Measurements from ENCODE around the gene NAPG. TPM values are rescaled to one million over a fixed set of nuclear protein-coding genes. Genes with fewer than 3 reads are reported as not detected.
"Not testable (repeated sequence)": the region's sequence is repeated elsewhere in the genome, so short reads cannot be mapped to it uniquely, and the experiment has no call there.

NAPG gene
- total and polyA plus RNA-seq, 5 experiments from 2014 or later = 12.8 to 34.8 (median 14.7) TPM

DNA sequence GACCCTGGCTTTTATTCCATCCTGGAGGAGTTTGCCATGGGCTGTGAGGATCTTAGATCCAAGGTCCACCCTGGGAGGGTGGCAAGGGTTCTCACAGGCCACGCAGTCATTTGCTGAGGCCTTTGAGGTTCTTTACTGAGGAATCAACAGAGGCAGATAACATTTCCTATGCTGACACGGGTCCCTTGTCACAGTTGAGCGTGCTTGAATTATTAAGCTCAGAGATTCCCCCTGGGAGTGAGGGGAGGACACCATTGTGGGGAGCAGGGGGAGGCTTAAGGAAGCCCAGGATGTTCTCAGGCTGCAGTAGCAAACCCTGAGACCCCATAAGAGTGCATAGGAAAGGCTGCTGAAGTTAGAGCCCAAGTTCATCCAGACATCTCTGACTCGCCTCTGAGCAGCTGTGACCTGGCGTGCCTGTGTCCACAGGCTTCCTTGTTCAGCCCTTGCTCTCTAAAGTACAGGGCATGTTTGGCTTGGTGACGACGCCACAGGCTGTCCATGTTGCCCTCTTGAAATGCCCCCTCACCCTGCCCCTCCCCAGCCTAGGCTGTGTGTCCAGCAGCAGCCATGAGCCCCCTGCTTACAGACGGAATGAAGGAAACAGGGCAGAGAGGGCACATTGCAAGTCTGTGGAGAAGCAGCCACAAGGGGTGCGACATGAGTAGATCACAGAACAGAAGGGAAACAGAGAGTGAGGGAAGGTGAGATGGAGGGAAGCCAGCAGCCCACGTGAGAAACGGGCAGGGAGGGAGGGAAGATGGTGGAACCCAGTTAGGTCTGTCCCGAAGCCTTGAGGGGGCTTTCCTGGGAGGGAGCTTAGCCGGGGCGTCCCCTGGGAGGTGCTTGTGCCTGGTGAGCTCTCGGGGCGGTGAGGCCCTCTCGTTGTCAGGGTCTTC, 34.0 kb downstream of the NAPG start:
- POLR2A ChIA-PET = no interaction called here
- H3K4me3 Mint-ChIP-seq = peak overlapping the region in 9 of 10 donors; percentile 6 to 78 (median 65)
- ATAC-seq = peak; percentile 69 to 78
- H3K9me3 Mint-ChIP-seq = no peaks in the 10 kb centered on the region
- peaks cover 10 to 12% (median 11%) of the 10 kb centered on the region in 4 donors for H3K4me1 Mint-ChIP-seq
- H3K27ac Mint-ChIP-seq = peak overlapping the region in 5 of 10 donors; percentile 49 to 90 (median 80)
- H3K36me3 Mint-ChIP-seq = peaks cover 0 to 20% (median 9%) of the 10 kb centered on the region in 3 donors
- DNase-seq = peak in 1 of 10 donors; percentile 6
- no peaks in the 10 kb centered on the region for H3K27me3 Mint-ChIP-seq

DNA sequence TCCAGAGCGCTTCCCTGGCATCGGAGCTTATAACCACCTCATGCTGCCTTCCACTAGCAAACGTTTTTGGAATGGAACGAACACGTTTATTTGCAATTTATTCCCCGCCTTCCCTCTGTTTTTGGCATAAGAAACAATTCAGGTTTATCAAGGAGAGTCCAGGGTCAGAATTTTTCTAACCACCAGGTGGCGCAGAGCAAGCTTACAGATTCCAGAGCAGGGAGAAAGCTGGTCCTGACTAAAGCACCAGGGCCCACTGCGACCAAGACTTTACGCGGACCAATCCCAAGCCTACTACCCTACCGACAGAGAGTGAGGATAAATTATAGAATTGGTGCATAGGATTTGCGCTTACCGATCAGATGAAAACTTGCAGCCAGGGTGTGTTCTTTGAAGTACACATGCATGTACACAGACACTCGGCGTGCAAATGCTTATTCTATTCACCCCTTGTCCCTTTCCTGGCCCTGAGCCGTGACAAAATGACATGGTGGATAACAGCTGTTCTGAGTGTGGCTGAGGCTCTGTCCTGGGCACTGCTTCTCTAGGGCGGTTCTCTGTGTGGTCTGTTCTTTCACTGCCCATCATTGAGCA, 34.7 kb downstream of the NAPG start:
- H3K27me3 Mint-ChIP-seq = no peaks in the 10 kb centered on the region
- peaks cover 0 to 13% (median 5%) of the 10 kb centered on the region in 3 donors for H3K36me3 Mint-ChIP-seq
- DNase-seq (peak; percentile 19 to 69 (median 36)), ATAC-seq (peak; percentile 68 to 76)
- peak overlapping the region in 8 of 10 donors; percentile 15 to 77 (median 54) for H3K4me3 Mint-ChIP-seq
- POLR2A ChIA-PET = no interaction called here
- H3K27ac Mint-ChIP-seq = peak overlapping the region in 4 of 10 donors; percentile 3 to 57 (median 37)
- no peaks in the 10 kb centered on the region for H3K9me3 Mint-ChIP-seq
- H3K4me1 Mint-ChIP-seq = peaks cover 10 to 12% (median 11%) of the 10 kb centered on the region in 4 donors

DNA sequence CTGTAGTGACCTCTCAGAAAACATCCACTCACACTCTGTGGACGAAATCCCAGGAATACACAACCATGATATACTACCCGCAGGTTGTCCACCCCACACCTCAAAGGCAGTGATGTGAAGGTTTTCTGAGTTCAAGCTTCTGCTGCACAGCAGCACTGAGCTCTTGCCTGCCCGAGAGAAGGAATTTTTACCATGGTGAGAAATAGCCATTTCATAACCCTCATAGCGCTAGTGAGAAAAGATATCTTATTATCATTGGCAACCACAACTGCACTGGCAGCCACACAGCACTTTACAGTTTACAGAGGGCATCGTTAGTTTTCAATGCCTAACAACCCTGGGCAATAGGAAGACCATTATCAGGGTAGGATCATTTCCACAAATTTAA, 36.9 kb downstream of the NAPG start:
- Mint-ChIP-seq H3K4me3 (no peak overlapping the region), H3K27me3 (no peaks in the 10 kb centered on the region), H3K4me1 (peaks cover 10 to 12% (median 11%) of the 10 kb centered on the region in 4 donors), H3K9me3 (no peaks in the 10 kb centered on the region), H3K36me3 (no peaks in the 10 kb centered on the region), H3K27ac (no peak overlapping the region)
- POLR2A ChIA-PET = interaction anchor here (0.7 kb wide), 1 partner anchor 30 kb away, joined by 3 read pairs; no protein-coding TSS in a partner anchor
- ATAC-seq (no peak), DNase-seq (no peak)

DNA sequence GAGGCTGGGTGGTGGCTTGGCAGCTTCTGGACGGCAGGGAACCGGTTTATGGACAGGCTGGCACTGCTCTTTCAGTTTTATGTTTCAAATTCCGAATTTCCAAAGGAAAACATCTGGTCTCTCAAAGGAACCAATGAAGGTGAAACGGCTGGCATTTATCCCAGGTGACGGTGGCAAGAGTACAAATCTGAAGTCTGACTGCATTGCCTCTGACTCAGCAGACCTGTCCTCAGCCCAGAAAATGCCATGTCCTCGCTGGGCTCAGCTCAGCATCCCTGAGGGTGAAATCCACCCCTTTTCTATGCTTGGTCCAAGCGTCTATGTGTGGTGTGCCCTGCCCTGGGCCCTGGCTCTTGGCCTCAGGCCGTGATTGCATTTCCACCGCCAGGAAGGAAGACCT, 38.1 kb downstream of the NAPG start:
- POLR2A ChIA-PET = no interaction called here
- DNase-seq (no peak), ATAC-seq (no peak)
- H3K4me3 Mint-ChIP-seq = no peak overlapping the region
- H3K36me3 Mint-ChIP-seq = no peaks in the 10 kb centered on the region
- peaks cover 7 to 12% (median 11%) of the 10 kb centered on the region in 4 donors for H3K4me1 Mint-ChIP-seq
- H3K27me3 Mint-ChIP-seq = no peaks in the 10 kb centered on the region
- H3K27ac Mint-ChIP-seq = no peak overlapping the region
- H3K9me3 Mint-ChIP-seq = no peaks in the 10 kb centered on the region

DNA sequence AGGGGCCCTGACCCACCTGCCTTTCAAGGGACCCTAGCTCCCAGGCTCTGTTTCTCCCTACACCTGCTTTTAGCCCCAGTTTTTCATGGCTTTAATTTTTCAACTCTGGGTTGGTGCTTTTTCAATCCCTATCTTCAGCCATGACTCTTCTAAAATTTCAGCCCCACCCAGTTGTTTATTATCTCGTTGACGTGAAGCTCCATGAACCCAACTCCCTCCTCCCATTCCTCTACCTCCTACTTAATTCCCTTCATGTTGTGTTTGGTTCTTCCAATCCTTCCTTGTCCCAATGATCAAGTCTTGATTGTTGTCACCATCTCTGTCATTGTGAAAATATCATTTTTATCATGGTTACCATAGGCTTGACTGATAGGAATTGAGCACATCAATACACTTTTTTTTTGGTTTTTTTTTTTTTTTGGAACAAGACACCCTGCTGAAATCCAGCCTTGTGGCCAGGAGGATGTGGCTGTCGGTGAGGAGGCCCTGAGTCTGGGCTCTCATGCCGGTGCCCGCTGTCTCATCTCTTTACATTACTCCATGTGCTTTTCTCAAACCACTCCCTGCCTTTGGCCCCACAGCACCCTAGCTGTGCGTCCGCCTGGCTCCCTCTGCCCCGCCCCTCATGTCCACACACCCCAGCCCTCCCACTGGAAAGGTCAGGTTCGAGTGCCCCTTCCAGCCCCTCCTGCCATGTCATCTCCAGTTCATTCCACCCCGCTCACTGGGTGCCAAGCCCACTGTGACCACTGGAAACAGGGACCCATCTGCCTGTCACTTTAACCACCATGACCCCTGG, 39.3 kb downstream of the NAPG start:
- POLR2A ChIA-PET = no interaction called here
- Mint-ChIP-seq H3K27ac (peak overlapping the region in 2 of 10 donors; percentile 29 to 53), H3K4me3 (no peak overlapping the region), H3K4me1 (peaks cover 4 to 8% (median 7%) of the 10 kb centered on the region in 4 donors), H3K27me3 (no peaks in the 10 kb centered on the region), H3K9me3 (no peaks in the 10 kb centered on the region), H3K36me3 (peaks cover 0 to 2% (median 0%) of the 10 kb centered on the region in 3 donors)
- DNase-seq = no peak
- ATAC-seq = no peak

DNA sequence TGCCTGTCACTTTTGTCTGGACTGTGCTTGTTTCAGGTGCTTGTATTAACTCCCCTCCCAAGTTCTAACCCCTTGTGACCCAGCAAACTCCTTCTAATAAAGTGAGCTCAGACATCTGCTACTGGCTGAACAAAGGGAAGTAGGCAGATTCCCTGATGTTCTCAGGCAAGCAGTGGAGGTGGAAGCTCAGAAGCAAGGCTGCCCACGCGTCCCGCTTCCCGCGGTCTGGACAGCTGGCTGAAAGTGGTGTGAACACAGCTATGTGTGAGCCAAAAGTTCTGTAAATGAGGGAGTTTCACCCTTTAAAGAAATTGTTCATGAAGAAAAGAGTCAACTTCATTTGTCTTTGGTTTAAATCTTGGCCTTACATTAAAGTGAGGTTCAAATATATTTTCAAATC, 40.0 kb downstream of the NAPG start:
- Mint-ChIP-seq H3K27me3 (no peaks in the 10 kb centered on the region), H3K4me1 (peaks cover 0 to 2% (median 2%) of the 10 kb centered on the region in 4 donors), H3K36me3 (peaks cover 0 to 4% (median 0%) of the 10 kb centered on the region in 3 donors), H3K27ac (peak overlapping the region in 1 of 10 donors; percentile 29), H3K4me3 (no peak overlapping the region), H3K9me3 (no peaks in the 10 kb centered on the region)
- DNase-seq (no peak), ATAC-seq (no peak)
- POLR2A ChIA-PET = no interaction called here

DNA sequence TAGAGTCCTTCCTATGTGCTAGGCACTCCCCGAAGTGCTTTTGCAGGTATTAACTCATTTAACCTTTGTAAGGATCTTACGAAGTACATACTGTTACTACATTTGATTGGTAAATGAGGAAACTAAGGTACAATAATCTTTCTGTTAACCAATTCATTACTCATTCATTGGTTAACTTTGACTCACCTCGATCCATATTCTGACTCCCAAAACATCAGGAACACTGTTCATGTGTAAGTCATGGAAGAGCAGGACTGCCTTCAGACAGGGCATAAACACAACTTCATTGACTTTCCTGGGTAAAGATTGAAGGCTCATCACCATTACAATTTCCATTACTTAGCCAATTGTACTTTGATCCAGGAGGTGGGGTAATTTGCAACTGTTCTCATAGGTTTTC, 40.6 kb downstream of the NAPG start:
- Mint-ChIP-seq H3K36me3 (peaks cover 0 to 4% (median 0%) of the 10 kb centered on the region in 3 donors), H3K9me3 (no peaks in the 10 kb centered on the region), H3K4me3 (no peak overlapping the region), H3K27me3 (no peaks in the 10 kb centered on the region), H3K4me1 (peaks cover 0 to 2% (median 0%) of the 10 kb centered on the region in 4 donors), H3K27ac (no peak overlapping the region)
- POLR2A ChIA-PET = no interaction called here
- DNase-seq (no peak), ATAC-seq (no peak)

DNA sequence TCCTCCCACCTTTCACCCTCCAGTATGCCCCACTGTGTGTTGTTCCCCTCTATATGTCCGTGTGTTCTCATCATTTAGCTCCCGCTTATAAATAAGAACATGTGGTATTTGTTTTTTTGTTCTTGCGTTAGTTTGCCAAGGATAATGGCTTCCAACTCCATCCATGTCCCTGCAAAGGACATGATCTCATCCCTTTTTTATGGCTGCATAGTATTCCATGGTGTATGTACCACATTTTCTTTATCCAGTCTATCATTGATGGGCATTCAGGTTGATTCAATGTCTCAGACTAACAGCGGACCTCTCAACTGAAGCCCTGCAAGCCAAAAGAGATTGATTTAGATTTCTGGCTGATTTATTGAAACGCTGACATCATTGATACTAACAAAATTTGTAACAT, 44.1 kb downstream of the NAPG start:
- H3K36me3 Mint-ChIP-seq, H3K27me3 Mint-ChIP-seq, POLR2A ChIA-PET, DNase-seq, H3K9me3 Mint-ChIP-seq, ATAC-seq, H3K4me3 Mint-ChIP-seq, H3K27ac Mint-ChIP-seq, H3K4me1 Mint-ChIP-seq: not testable (repeated sequence)

DNA sequence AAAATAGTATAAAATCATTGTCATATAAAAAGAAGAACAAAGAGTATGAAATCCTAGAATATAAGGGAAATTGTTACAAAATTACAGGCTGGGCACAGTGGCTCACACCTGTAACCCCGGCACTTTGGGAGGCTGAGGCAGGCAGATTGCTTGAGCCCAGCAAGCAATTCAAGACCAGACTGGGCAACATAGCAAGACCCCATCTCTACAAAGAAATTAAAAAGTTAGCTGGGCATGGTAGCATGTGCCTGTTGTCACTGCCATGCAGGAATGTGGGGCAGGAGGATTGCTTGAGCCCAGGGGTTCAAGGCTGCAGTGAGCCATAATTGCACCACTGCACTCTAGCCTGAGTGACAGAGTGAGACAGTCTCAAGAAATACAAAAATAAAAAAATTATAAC, 44.8 kb downstream of the NAPG start:
- H3K9me3 Mint-ChIP-seq = peaks cover 0 to 3% (median 0%) of the 10 kb centered on the region in 9 donors
- no peak overlapping the region for H3K27ac Mint-ChIP-seq
- no peaks in the 10 kb centered on the region for H3K4me1 Mint-ChIP-seq
- H3K27me3 Mint-ChIP-seq = no peaks in the 10 kb centered on the region
- no peak overlapping the region for H3K4me3 Mint-ChIP-seq
- H3K36me3 Mint-ChIP-seq = peaks cover 0 to 4% (median 0%) of the 10 kb centered on the region in 3 donors
- ATAC-seq = no peak
- POLR2A ChIA-PET = no interaction called here
- no peak for DNase-seq

DNA sequence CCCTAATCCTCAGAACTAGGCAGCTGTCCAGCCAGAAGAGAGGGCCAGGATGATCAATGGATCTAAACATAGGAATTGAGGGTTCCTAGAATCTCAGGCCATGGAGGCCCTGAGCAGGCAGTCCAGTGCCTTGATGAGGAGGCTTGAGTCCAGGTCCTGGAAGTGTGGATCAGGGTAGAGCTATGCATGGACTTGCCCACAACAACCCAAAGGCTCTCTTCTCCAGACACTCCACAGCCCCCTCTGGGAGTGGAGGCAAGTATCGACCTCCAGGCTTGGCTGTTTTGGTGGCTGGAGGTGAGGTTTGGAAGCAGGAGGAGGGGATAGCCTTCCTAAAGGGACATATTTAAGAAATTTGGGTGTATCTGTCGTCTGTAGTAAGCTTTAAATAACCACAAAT, 45.7 kb downstream of the NAPG start:
- H3K9me3 Mint-ChIP-seq = peaks cover 0 to 3% (median 0%) of the 10 kb centered on the region in 9 donors
- no peak overlapping the region for H3K4me3 Mint-ChIP-seq
- DNase-seq (no peak), ATAC-seq (no peak)
- H3K27me3 Mint-ChIP-seq = no peaks in the 10 kb centered on the region
- POLR2A ChIA-PET = no interaction called here
- H3K4me1 Mint-ChIP-seq = no peaks in the 10 kb centered on the region
- H3K36me3 Mint-ChIP-seq = peaks cover 0 to 4% (median 0%) of the 10 kb centered on the region in 3 donors
- H3K27ac Mint-ChIP-seq = no peak overlapping the region

DNA sequence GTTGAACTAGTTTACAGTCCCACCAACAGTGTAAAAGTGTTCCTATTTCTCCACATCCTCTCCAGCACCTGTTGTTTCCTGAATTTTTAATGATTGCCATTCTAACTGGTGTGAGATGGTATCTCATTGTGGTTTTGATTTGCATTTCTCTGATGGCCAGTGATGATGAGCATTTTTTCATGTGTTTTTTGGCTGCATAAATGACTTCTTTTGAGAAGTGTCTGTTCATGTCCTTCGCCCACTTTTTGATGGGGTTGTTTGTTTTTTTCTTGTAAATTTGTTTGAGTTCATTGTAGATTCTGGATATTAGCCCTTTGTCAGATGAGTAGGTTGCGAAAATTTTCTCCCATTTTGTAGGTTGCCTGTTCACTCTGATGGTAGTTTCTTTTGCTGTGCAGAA, 47.4 kb downstream of the NAPG start:
- H3K9me3 Mint-ChIP-seq, H3K27me3 Mint-ChIP-seq, ATAC-seq, H3K27ac Mint-ChIP-seq, H3K4me3 Mint-ChIP-seq, H3K36me3 Mint-ChIP-seq, H3K4me1 Mint-ChIP-seq, DNase-seq, POLR2A ChIA-PET: not testable (repeated sequence)

DNA sequence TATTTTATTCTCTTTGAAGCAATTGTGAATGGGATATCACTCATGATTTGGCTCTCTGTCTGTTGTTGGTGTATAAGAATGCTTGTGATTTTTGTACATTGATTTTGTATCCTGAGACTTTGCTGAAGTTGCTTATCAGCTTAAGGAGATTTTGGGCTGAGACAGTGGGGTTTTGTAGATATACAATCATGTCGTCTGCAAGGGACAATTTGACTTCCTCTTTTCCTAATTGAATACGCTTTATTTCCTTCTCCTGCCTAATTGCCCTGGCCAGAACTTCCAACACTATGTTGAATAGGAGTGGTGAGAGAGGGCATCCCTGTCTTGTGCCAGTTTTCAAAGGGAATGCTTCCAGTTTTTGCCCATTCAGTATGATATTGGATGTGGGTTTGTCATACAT, 48.6 kb downstream of the NAPG start:
- ATAC-seq, H3K4me3 Mint-ChIP-seq, DNase-seq, H3K27ac Mint-ChIP-seq, POLR2A ChIA-PET, H3K4me1 Mint-ChIP-seq, H3K27me3 Mint-ChIP-seq, H3K36me3 Mint-ChIP-seq, H3K9me3 Mint-ChIP-seq: not testable (repeated sequence)

Measured in naive thymus-derived CD8-positive, alpha-beta T cell (primary cell).